Fibroblast of villous mesenchyme (primary cell): ENCODE results near the gene MVP. TPM values are rescaled to one million over a fixed set of nuclear protein-coding genes. Genes with fewer than 3 reads are reported as not detected.
A peak's percentile ranks its signal among the peaks of the same experiment; 100 is the strongest.
"Not testable (repeated sequence)": the region's sequence is repeated elsewhere in the genome, so short reads cannot be mapped to it uniquely, and the experiment has no call there.

Experiments
- DNase-seq: peaks from one replicate; pipeline ENCODE4 v3.0.0-alpha.2; 2010; ENCODE audit warnings: low read depth
- H3K4me3 ChIP-seq: 2 replicates; pipeline ENCODE4 v1.5.1; 2011; ENCODE audit warnings: low read depth, mild to moderate bottlenecking, low read length
- total RNA-seq: library from RNA; depleted of rRNA; stranded (reverse); fragments of >200 nt; gene quantifications from 2 replicates; pipeline ENCODE4 v1.2.3, GENCODE V29; 2012
- TF ChIP-seq, protein P1 (sequence below): IDR thresholded peaks from 2 replicates; pipeline ENCODE4 v1.5.1; 2012; ENCODE audit warnings: low read depth, mild to moderate bottlenecking, low read length; ENCODE audit not compliant: insufficient read depth

MVP gene
- total RNA-seq, 1 donor: 211 TPM

DNA sequence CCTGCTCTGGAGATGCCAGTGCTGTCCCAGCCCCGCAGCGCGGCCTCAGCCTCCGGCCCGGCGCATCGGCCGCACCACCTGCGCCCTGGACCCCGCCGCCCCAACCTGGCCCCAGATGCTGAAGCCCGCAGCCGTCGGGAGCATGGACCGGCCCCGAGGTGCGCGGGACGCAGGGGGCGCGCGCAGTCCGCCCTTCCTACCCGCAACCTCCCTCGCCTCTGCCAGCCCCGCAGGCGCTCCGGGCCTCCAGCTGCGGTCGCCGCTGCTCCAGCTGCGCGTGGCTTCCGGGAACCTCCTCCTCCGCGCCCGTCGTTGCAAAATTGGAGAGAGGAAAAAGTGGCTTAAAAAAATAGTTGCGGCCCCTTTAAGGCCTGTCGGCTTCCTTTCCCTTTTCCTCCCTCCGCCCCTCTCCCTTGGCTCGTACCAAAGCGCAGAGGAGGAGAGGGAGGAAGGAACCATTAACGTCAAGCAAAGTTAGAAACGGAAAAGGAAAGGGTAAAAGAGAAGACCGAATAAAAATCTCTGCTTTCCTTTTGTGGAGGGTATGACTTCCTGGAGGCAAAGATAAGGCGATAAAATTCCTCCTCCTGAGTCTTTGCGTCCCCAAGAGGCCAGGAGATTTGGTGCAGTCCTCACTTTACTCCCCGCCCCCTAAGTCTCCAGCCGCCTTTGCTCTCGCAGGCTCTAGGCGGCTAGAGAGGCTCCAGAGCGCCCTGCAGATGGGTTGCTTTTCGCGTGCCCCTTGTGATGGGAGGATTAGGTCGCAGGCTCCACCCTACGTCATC is 42.8 kb downstream of the MVP start, which contains the start of gene CDIPT:
TSS of gene CDIPT (minus strand) at position 343 of the 785 bp plus-strand sequence. CDS start 369 bp downstream, outside the sequence.
- TF ChIP-seq, protein P1, sequence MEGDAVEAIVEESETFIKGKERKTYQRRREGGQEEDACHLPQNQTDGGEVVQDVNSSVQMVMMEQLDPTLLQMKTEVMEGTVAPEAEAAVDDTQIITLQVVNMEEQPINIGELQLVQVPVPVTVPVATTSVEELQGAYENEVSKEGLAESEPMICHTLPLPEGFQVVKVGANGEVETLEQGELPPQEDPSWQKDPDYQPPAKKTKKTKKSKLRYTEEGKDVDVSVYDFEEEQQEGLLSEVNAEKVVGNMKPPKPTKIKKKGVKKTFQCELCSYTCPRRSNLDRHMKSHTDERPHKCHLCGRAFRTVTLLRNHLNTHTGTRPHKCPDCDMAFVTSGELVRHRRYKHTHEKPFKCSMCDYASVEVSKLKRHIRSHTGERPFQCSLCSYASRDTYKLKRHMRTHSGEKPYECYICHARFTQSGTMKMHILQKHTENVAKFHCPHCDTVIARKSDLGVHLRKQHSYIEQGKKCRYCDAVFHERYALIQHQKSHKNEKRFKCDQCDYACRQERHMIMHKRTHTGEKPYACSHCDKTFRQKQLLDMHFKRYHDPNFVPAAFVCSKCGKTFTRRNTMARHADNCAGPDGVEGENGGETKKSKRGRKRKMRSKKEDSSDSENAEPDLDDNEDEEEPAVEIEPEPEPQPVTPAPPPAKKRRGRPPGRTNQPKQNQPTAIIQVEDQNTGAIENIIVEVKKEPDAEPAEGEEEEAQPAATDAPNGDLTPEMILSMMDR: peak; percentile 62
- peak; percentile 99 for DNase-seq
- peak within 1 kb of the TSS; percentile 88 for H3K4me3 ChIP-seq

DNA sequence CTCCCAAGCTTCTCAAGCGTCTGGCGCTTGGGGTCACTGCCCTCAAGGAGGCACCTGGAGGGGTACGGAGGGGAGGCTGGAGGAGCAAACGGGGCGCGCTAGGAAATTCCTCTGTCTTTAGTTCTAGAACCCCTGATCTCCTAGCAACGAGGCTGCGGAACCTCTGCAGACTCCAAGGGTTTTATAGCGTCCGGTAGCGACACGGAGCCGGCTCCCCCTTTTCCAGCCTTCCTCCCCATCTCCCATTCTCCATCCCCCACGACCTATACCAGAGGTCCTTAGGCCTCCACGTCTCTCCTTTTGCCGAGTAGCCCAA is 43.4 kb downstream of the MVP start:
- TF ChIP-seq, protein P1: no peak
- no peak for DNase-seq
- peak overlapping the region; percentile 40 for H3K4me3 ChIP-seq

DNA sequence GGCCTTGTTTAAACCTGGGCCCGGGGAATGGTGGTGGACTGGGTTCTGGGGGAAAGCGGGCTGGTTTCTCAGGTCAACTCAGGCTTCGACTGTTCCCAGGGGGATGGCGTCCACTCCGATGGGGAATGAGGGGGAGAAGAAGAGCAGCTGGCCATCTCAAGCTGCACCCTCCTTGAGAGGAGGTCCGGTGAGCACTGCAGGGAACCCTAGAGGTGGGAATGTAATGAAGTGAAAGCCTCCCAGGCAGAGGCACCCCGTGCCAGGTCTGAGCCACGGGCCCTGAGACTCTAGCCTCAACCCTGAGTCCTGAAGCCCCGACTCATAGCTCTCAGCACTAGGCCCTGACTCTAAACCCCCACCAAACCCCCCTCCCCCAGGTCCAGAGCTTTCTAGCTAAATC is 43.9 kb downstream of the MVP start:
- H3K4me3 ChIP-seq: no peak overlapping the region
- TF ChIP-seq, protein P1: no peak
- DNase-seq: no peak

DNA sequence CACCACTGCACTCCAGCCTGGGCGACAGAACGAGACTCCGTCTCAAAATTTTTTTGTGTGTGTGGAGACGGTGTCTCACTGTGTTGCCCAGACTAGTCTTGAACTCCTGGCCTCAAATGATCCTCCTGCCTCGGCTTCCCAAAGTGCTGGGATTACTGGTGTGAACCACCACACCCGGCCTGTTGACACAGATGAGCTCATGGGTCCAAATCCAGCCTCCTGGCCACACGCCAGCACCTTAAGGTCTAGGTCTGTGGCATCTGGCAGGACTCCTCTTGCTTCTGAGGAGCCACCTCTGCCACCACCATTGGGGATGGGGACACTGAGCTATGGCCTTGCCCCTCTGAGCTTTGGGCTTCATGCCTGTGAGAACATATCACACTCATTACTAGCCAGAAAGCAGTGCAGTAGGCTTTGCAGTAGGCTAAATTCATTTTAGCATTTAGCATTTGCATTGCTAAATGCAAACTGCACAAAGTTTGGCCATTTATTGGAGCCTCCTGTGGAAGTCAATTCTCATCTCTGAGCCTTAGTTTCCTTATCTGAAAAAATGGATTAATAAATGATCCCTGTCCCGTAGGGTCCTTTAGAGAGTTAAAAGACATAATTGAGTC is 48.2 kb downstream of the MVP start:
- H3K4me3 ChIP-seq: no peak overlapping the region
- TF ChIP-seq, protein P1: no peak
- no peak for DNase-seq

DNA sequence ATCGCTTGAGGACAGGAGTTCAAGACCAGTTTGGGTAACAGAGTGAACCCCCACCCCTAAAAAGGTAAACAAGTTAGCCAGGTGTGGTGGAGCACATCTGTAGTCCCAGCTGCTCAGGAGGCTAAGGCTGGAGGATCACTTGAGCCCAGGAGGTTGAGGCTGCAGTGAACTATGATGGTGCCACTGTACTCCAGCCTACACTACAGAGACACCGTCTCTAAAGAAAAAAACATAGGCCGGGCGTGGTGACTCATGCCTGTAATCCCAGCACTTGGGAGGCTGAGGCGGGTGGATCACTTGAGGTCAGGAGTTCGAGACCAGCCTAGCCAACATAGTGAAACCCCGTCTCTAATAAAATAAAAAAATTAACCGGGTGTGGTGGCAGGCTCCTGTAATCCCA is 48.8 kb downstream of the MVP start:
- not testable (repeated sequence) for H3K4me3 ChIP-seq, DNase-seq

DNA sequence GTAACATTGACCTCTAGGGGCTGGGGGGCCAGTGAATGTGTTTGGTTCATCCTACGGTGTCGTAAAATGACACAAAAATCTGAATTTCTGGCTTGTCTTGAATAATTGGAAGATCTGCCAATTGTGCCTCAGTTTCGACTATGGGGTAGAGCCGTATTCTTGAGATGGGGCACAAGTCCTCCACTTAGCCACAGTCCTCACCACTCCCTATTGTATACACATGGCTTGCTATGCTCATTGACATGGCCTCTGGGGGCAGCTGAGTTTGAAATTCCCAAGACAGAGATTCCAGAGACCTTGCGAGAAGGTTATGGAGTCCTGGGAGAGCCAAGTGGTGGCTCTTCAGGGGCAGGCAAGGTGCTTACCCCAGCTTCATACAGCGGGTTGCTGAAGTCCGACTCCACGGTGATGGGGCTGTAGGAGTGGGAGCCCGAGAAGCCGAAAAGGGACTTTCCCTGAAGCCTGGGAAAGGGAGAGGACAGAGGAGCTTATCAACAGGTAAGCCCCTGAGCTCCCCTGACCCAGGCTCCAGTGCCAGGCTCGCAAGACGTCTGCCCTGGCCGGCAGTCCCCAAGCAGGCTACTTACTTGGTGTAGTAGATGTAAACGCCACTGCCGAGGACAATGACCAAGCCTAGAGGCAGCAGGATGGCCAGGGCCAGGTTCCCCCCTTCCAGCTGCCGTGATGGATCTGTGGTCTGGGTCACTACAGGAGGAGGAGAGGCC is 51.7 kb downstream of the MVP start:
- DNase-seq: no peak
- TF ChIP-seq, protein P1: no peak

DNA sequence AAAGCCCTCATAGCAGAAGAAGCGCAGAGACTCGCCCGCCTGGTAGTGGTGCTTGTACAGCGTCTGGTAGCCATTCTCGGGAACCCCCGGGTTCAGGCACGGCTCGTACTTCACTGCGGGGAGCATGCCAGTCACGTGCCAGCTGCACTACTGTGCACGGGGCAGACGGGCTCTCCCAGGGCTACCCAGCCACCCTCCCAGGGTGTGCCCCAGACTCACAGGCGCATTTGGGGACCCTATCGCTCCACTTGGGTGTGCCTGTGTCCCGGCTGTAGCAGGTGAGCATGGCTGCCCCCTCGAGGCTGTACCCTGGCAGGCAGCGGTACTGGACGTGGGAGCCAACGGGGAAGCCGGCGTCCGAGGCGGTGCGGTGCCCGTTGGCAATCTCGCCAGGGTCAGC is 53.1 kb downstream of the MVP start:
- DNase-seq: no peak
- no peak overlapping the region for H3K4me3 ChIP-seq
- TF ChIP-seq, protein P1: no peak

More for the DNA sequence above, 51.7 kb downstream of the MVP start:
- H3K4me3 ChIP-seq: no peak overlapping the region
